Activated CD8-positive, alpha-beta memory T cell treated with anti-CD3 and anti-CD28 coated beads for 4 hours (primary cell): Measurements from ENCODE around the gene EIF1B.
"Not testable (repeated sequence)": the region's sequence is repeated elsewhere in the genome, so short reads cannot be mapped to it uniquely, and the experiment has no call there.

ENCODE experiments used
- DNase-seq, 2 donors: peaks; one replicate each; pipeline ENCODE4 v3.0.0-alpha.2; 2020; ENCODE audit warnings: low read depth in 2 of 2

The EIF1B gene

GRCh38 chr3:40309418-40309924, at the start of gene EIF1B:
EIF1B (plus strand) TSS chr3:40309707; CDS start chr3:40309942, 235 bp downstream.
- peak; percentile 97 to 99 for DNase-seq

DNA sequence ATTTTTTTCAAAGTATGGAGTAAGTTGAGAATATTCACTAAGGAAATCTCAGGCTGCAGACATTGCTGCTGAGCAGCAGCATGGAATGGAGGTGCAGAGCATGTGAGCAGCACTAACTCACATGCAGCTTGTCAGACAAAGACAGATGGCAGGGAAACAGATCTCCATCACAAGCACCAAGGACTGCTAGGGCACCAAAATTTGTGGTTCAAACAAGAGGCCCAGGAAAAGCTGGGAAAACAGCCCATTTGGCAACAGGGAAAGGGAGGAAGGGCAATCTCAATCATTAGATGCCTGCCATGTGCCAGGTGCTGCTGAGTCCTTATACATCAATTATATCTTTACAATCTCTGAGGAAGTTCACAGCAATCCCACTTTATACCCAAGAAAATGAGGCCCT, 47.2 kb upstream of the EIF1B start:
- no peak for DNase-seq

GRCh38 chr3:40264451-40264850, 45.1 kb upstream of the EIF1B start:
- DNase-seq: no peak

- no peak for DNase-seq
Measured at GRCh38 chr3:40265181-40265580, 44.3 kb upstream of the EIF1B start.

GRCh38 chr3:40267937-40268724, 41.4 kb upstream of the EIF1B start:
- no peak for DNase-seq

DNA sequence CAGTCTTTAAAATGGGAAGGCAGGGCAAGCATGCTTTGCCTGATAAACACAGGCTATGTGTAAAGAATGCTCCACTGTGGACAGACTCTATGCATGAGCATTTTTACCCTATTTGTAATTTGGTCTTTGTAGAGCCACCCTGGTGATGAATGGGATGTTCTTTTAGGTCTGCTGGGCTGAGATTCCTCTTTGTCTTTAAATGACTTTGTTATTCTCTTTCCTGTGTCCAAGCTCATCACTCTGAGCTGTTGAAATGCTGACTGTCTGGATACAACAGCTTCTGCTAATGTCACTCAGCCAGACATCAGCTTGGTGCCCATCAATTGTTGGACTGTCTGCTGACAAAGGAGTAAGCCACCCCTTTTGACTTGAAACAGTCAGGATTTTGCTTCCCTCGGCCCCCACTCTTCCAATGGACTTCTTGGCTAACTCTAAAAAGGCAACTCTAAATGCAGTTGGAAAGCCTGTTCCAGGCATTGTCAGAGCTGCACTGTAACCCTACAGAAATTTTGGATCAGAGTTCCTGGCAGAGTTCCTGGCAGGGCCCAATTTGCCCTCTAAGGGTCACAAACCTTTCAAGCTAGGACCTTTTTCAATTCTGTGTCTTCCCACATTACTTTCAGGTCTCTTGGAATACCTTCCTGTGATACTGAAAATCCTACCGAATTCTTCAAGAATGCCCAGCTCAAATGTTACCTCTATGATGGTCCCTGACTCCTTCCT, 40.5 kb upstream of the EIF1B start:
- DNase-seq: no peak

GRCh38 chr3:40278791-40279190, 30.7 kb upstream of the EIF1B start:
- DNase-seq: no peak

DNA sequence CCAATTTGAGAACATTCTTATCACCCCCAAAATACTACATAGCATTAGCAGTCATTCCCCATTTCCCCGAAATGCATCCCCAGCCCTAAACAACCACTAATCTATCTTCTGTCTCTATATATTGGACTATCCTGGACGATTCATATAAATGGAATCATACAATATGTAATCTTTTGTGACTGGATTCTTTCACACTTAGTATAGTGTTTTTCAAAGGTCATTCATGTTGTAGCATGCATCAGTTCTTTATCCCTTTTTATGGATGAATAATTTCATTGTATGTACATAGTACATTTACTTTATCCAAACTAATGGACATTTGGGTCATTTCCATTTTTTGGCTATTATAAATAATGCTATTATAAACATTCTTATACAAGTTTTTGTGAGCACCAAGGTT, 27.5 kb upstream of the EIF1B start:
- DNase-seq: no peak

DNA sequence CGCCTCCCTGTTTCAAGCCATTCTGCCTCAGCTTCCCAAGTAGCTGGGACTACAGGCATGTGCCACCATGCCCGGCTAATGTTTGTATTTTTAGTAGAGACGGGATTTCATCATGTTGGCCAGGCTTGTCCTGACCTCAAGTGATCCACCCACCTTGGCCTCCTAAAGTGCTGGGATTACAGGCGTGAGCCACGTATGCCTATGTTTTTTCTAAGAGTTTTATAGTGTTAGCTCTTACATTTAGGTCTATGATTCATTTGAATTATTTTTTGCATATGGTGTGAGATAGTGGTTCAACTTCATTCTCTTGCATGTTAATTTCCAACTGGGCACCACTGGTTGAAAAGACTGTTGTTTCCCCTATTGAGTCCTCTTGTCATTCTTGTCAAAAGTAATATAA, 26.4 kb upstream of the EIF1B start:
- not testable (repeated sequence) for DNase-seq

DNA sequence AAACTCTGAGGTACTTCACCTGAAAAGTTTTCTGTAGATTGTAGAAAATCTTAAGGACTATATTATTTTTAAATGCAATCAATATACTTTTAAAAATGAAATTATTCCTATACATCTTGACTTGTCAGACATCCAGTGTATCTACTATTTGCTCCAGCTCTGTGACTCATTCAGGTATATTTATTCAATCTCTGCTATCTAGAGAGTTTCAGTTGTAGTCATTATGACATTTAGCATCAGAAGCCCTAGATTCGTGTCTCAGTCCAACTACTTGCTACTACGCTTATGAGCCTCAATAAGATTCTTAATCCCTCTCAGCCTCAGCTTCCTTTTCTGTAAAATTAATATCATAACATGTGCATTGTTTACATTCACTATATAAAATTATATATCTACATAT, 22.3 kb upstream of the EIF1B start:
- DNase-seq: no peak

DNA sequence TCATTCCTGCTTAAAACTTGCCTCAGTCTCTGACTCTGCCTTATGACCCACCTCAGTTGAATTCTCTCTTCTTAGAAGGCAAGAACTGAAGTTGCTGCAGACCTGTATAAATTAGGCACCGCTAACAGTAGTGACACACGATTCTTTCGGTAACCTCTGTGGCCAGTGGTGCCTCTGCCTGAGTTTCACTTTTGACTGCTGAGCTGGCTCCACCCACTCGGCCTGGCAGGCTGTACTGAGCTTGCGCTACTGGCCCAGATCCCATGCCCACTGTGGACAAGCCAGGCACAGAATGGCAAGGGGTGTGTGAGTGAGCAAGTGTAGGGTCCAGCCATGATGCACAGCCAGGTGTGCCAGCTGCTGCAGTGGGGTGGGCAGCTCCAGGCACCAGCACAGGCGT, 19.1 kb upstream of the EIF1B start:
- DNase-seq: no peak

- no peak for DNase-seq
Measured at GRCh38 chr3:40291471-40291870, 18.0 kb upstream of the EIF1B start.

- DNase-seq: no peak
Measured at GRCh38 chr3:40292637-40293349, 16.7 kb upstream of the EIF1B start.

GRCh38 chr3:40294434-40294833, 15.1 kb upstream of the EIF1B start:
- no peak for DNase-seq

DNA sequence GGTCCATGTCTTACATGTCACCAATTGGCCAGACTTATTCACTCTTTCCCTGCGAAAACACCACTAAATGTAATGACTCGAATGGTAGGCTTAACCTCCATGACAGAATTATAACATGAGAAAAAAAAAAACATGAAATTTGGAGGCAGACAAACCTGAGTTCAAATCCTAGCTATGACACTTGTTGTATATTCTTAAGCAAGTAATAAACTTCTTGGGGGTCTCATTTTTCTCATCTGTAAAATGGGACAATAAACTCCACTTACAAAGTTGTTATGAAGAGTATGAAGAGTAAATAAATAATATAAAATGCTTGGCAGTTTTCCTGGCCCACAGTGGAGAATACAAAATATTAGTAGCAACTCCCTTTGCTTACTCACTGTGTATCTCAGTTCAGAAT, 11.4 kb upstream of the EIF1B start:
- no peak for DNase-seq

GRCh38 chr3:40299130-40299720, 10.3 kb upstream of the EIF1B start:
- DNase-seq: no peak

- no peak for DNase-seq
Measured at GRCh38 chr3:40299721-40300335, 9.7 kb upstream of the EIF1B start.

DNA sequence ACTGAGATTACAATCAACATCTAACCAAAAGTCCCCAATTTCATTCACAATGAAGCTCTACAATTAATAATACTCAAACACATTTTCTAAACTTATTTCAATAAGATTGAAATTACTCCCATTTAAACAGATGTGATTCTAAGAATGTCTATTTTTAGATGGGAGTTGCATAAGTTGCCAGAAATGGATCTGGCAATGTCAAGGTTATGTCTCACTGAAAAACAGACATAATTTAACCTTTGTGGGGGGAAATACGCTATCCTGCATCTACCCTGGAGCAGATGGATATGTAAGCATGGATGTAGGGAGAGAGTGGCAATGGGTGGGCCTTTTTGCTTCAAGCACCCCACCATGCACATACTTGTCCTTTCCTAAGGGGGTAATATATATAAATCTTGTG, 6.7 kb upstream of the EIF1B start:
- DNase-seq: no peak

DNA sequence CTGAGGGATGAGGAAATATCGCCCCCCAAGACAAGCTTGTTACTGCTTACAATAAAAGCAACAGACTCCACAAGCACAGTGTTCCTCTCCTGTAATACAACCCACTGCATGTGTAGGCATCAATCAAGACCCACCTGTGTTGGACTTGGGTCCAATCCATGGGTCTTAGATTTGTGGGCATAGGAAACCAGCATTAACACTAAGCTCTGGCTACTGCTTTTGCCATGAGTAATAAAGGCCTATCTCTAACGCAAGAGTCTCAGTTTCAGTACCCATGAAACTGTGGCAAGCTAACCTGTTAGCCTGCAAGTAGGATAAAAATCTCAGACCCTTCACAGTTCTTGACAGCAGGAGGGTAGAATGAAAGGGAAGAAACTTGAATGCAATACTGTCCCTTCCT, 5.2 kb upstream of the EIF1B start:
- DNase-seq: no peak

DNA sequence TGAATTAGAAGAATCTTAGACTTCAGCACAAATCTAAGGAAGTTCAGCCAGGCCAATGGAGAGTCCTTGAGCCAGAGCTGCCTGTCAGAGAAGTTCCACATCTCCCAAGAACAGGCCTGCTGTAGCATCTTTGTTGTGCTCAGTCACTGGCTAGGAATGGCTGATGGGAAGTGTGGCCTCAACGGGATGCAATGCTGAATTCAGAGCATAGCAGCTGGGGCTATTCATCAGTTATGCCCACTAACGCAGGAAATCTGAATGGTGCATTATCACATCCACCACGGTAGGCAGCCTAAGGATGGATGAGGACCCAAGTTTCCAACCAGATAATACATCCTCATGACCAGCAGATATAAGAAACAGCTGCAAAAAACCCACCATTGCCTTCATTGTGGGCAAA, 3.2 kb upstream of the EIF1B start:
- DNase-seq: no peak

GRCh38 chr3:40307176-40307575, 2.3 kb upstream of the EIF1B start:
- no peak for DNase-seq
